Caco-2 (cell line): ENCODE measurements around the gene KBTBD12. TPM values are rescaled to one million over a fixed set of nuclear protein-coding genes. Genes with fewer than 3 reads are reported as not detected.

Source experiments
- BruUV-seq: library from RNA; stranded (reverse); fragments of 400-500 nt; replicated peaks from 2 replicates; lab custom pipeline; 2021; lab: Mats Ljungman, UMichigan
- CTCF ChIA-PET: fragments of 300-600 bp; sonication (Branson Sonifier 250); formaldehyde crosslinking; loops from one replicate; lab custom pipeline; 2022; ENCODE audit warnings: antibody characterized with exemption; lab: Charles Lee
- POLR2A ChIA-PET: fragments of 300-600 bp; sonication (Branson Sonifier 250); formaldehyde crosslinking; loops from one replicate; lab custom pipeline; 2022; ENCODE audit warnings: antibody characterized with exemption; lab: Charles Lee
- DNase-seq, 2 experiments: peaks; one replicate each; pipeline versions ENCODE4 v3.0.0 to v3.0.0-alpha.2; 2020 to 2022
- H3K27me3 ChIP-seq: replicated peaks from 2 replicates; pipeline ENCODE4 v1.6.0; 2011; ENCODE audit warnings: low read length; ENCODE audit not compliant: control insufficient read depth, insufficient read depth
- H3K36me3 ChIP-seq: 2 replicates; pipeline ENCODE4 v1.5.1; 2011; ENCODE audit warnings: low read length; ENCODE audit not compliant: control insufficient read depth, insufficient read depth
- H3K4me1 ChIP-seq: fragments of 250-450 bp; sonication (Bioruptor Pico); 2 replicates; pipeline ENCODE4 v1.5.1; 2020; ENCODE audit warnings: mild to moderate bottlenecking
- H3K4me3 ChIP-seq: 2 replicates; pipeline ENCODE4 v1.5.1; 2011; ENCODE audit warnings: low read depth, mild to moderate bottlenecking, control low read depth, low read length
- H3K9me3 ChIP-seq: fragments of 250-450 bp; sonication (Bioruptor Pico); 2 replicates; pipeline ENCODE4 v1.5.1; 2020; ENCODE audit warnings: mild to moderate bottlenecking, moderate library complexity
- H3K27ac Mint-ChIP-seq: one replicate; pipeline ENCODE4 v1.8.0; 2022; ENCODE audit warnings: mixed read lengths; ENCODE audit not compliant: unreplicated experiment
- H3K27me3 Mint-ChIP-seq: one replicate; pipeline ENCODE4 v1.8.0; 2022; ENCODE audit warnings: mixed read lengths; ENCODE audit not compliant: insufficient read depth, unreplicated experiment
- H3K36me3 Mint-ChIP-seq: one replicate; pipeline ENCODE4 v1.8.0; 2022; ENCODE audit warnings: mild to moderate bottlenecking, mixed read lengths; ENCODE audit not compliant: insufficient read depth, unreplicated experiment
- H3K4me1 Mint-ChIP-seq: one replicate; pipeline ENCODE4 v1.8.0; 2022; ENCODE audit warnings: low read depth, mixed read lengths; ENCODE audit not compliant: unreplicated experiment
- H3K4me3 Mint-ChIP-seq: one replicate; pipeline ENCODE4 v1.8.0; 2022; ENCODE audit warnings: mild to moderate bottlenecking, moderate library complexity, mixed read lengths; ENCODE audit not compliant: unreplicated experiment
- H3K9me3 Mint-ChIP-seq: one replicate; pipeline ENCODE4 v1.8.0; 2022; ENCODE audit warnings: mixed read lengths; ENCODE audit not compliant: unreplicated experiment
- intact Hi-C: fragments of 100-400 bp; cut with micrococcal nuclease; formaldehyde crosslinking; loops from one replicate; pipeline ENCODE4 v1.10.0; 2022; ENCODE audit not compliant: unreplicated experiment
- total RNA-seq: library from RNA; stranded (reverse); gene quantifications from 2 replicates; pipeline ENCODE4 v1.2.3, GENCODE V29; 2022
- TF ChIP-seq, protein P1 (sequence below), 2 experiments: fragments of 200-600 bp in 1 of 2; IDR thresholded peaks; 1 replicate in 1 of 2; 2 replicates in 1 of 2; pipeline versions ENCODE4 v1.5.1 to v1.8.0; 2011 to 2022; ENCODE audit warnings: antibody characterized with exemption in 1 of 2, control low read depth in 1 of 2, inconsistent platforms in 1 of 2, low read depth in 1 of 2, low read length in 1 of 2, mild to moderate bottlenecking in 1 of 2, moderate library complexity in 1 of 2; ENCODE audit not compliant: insufficient read depth in 1 of 2, severe bottlenecking in 1 of 2, unreplicated experiment in 1 of 2

Gene KBTBD12
- total RNA-seq, 1 experiment from 2014 or later = not detected

DNA sequence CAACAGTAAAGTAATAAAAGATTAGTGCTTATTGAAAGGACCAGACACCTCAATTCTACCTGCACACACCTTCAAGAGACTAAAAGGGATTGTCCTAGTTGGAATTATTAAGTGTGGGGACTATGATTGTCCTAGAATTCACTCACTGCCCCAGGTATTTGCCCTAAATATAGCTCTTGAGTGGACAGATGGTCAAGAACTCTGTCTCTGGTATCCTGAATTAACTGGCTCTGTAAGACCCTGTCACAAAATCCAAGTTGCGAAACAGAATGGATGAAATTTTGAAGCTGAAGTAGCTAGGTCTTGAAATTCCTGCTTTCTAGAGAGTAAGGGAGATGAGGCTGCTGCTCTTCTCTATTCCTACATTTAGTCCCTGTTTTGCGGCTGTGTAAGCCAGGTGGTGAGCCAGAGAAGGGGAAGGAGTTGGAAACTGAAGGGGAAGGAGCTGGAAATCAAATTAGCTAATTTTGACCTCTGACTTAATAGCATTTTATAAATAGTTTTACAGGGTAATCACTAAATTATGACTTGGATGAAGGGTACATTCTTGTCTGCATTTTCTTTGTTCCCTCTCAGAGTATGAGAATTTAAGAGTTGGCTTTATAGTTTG lies 34.5 kb downstream of the KBTBD12 start:
- no peaks in the 10 kb centered on the region for H3K27me3 ChIP-seq
- no peak overlapping the region for H3K4me3 ChIP-seq
- no peaks in the 10 kb centered on the region for H3K9me3 Mint-ChIP-seq
- H3K27me3 Mint-ChIP-seq = no peaks in the 10 kb centered on the region
- no peak for DNase-seq
- H3K4me3 Mint-ChIP-seq = no peak overlapping the region
- POLR2A ChIA-PET = no interaction called here
- no peaks in the 10 kb centered on the region for H3K4me1 ChIP-seq
- TF ChIP-seq, protein P1, sequence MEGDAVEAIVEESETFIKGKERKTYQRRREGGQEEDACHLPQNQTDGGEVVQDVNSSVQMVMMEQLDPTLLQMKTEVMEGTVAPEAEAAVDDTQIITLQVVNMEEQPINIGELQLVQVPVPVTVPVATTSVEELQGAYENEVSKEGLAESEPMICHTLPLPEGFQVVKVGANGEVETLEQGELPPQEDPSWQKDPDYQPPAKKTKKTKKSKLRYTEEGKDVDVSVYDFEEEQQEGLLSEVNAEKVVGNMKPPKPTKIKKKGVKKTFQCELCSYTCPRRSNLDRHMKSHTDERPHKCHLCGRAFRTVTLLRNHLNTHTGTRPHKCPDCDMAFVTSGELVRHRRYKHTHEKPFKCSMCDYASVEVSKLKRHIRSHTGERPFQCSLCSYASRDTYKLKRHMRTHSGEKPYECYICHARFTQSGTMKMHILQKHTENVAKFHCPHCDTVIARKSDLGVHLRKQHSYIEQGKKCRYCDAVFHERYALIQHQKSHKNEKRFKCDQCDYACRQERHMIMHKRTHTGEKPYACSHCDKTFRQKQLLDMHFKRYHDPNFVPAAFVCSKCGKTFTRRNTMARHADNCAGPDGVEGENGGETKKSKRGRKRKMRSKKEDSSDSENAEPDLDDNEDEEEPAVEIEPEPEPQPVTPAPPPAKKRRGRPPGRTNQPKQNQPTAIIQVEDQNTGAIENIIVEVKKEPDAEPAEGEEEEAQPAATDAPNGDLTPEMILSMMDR (IDR thresholded peaks at IDR 0.05; ENCODE audit: insufficient read depth in 1 of 2, low read depth in 1 of 2, low read length in 1 of 2, severe bottlenecking in 1 of 2, unreplicated experiment in 1 of 2) = no peak
- H3K9me3 ChIP-seq = no peaks in the 10 kb centered on the region
- CTCF ChIA-PET = interaction anchor here (1.0 kb wide), 1 partner anchor 10 kb away, joined by 3 read pairs; no protein-coding TSS in a partner anchor
- H3K27ac Mint-ChIP-seq = no peak overlapping the region
- H3K36me3 ChIP-seq = no peaks in the 10 kb centered on the region
- no TSS peak for BruUV-seq
- H3K36me3 Mint-ChIP-seq = no peaks in the 10 kb centered on the region
- peaks cover 15% of the 10 kb centered on the region for H3K4me1 Mint-ChIP-seq
- intact Hi-C loops = no loop called here

DNA sequence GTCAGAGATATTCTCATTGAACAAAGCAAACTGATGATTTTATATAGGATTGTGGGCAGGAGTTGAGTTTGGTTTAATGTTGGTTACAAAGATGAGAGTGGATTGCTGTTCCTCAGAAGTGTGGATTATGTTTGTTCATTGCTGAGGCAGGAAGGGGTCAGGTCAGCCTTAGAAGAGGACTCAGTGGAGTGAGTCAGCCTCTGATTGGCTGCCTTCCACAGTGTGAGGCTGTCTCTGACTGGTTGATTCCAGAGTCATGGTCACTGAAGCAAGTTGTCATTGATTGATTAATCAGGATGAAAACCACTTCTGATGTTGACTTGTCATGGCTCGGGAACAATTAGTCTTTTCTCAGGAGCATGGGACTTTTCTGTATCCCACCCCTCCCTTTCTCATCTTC lies 36.2 kb downstream of the KBTBD12 start:
- intact Hi-C loops = no loop called here
- Mint-ChIP-seq H3K36me3 (no peaks in the 10 kb centered on the region), H3K4me3 (no peak overlapping the region), H3K9me3 (no peaks in the 10 kb centered on the region), H3K27me3 (no peaks in the 10 kb centered on the region), H3K4me1 (peaks cover 15% of the 10 kb centered on the region), H3K27ac (no peak overlapping the region)
- Histone ChIP-seq H3K4me1 (no peaks in the 10 kb centered on the region), H3K27me3 (no peaks in the 10 kb centered on the region), H3K36me3 (no peaks in the 10 kb centered on the region), H3K4me3 (no peak overlapping the region), H3K9me3 (no peaks in the 10 kb centered on the region)
- no TSS peak for BruUV-seq
- POLR2A ChIA-PET = no interaction called here
- no peak for DNase-seq
- CTCF ChIA-PET = no interaction called here
- TF ChIP-seq, protein P1 (IDR thresholded peaks at IDR 0.05; ENCODE audit: insufficient read depth in 1 of 2, low read depth in 1 of 2, low read length in 1 of 2, severe bottlenecking in 1 of 2, unreplicated experiment in 1 of 2) = no peak

DNA sequence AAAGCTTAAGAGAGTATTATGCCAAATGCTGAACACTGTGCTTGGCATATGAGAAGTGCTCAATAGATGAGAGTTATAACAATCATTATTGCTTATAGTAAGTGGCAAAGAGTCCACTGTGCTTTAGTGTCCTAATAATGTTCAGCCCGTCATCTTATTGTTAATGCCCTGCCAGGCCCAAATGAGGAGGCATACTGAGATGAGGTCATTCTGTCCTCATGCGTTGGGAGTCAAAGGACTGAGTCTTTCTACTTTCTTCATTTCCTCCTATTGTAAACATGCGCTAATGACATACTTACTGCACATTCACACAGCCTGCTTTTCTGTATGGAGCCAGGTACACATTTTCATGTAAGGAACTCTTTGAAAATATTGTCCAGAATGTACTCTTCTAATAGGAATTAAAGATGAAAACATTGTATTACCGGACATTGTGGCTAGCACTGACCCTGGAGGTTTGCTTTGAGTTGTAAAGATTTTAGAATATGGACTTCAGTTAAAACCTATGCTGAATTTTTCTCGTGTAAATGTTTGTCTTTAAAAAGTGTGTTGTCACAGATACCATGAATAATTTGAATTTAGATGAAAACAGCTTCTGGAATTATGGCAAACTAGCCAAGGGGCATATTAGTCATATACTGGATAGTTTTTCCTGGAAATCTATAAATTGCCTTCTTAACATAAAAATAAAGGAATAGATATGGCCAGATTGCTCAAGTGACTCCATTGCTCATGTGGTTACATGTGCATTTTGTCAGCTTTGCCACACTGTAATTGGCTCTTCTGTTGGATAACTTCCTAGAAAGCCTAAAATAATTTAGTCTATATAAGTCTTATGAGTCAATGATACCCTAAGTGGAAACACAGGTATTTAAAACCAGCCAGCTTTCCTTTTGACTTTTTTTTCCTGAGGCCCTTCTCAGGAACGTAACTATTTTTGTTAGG lies 38.3 kb downstream of the KBTBD12 start:
- Histone ChIP-seq H3K9me3 (no peaks in the 10 kb centered on the region), H3K27me3 (no peaks in the 10 kb centered on the region), H3K36me3 (no peaks in the 10 kb centered on the region), H3K4me3 (no peak overlapping the region), H3K4me1 (no peaks in the 10 kb centered on the region)
- no peak overlapping the region for H3K27ac Mint-ChIP-seq
- H3K4me1 Mint-ChIP-seq = peaks cover 17% of the 10 kb centered on the region
- BruUV-seq = no TSS peak
- no peaks in the 10 kb centered on the region for H3K36me3 Mint-ChIP-seq
- POLR2A ChIA-PET = no interaction called here
- H3K4me3 Mint-ChIP-seq = no peak overlapping the region
- H3K27me3 Mint-ChIP-seq = no peaks in the 10 kb centered on the region
- intact Hi-C loops = no loop called here
- H3K9me3 Mint-ChIP-seq = no peaks in the 10 kb centered on the region
- CTCF ChIA-PET = no interaction called here
- no peak for DNase-seq
- TF ChIP-seq, protein P1 (IDR thresholded peaks at IDR 0.05; ENCODE audit: insufficient read depth in 1 of 2, low read depth in 1 of 2, low read length in 1 of 2, severe bottlenecking in 1 of 2, unreplicated experiment in 1 of 2) = no peak
